SIG-M5 (cell line): ENCODE data around the gene ERLEC1.
"Not testable (repeated sequence)": the region's sequence is repeated elsewhere in the genome, so short reads cannot be mapped to it uniquely, and the experiment has no call there.

Experiments
- DNase-seq: peaks from one replicate; lab custom pipeline; 2025; lab: John Stamatoyannopoulos, UW

The ERLEC1 gene, protein sequence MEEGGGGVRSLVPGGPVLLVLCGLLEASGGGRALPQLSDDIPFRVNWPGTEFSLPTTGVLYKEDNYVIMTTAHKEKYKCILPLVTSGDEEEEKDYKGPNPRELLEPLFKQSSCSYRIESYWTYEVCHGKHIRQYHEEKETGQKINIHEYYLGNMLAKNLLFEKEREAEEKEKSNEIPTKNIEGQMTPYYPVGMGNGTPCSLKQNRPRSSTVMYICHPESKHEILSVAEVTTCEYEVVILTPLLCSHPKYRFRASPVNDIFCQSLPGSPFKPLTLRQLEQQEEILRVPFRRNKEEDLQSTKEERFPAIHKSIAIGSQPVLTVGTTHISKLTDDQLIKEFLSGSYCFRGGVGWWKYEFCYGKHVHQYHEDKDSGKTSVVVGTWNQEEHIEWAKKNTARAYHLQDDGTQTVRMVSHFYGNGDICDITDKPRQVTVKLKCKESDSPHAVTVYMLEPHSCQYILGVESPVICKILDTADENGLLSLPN

DNA sequence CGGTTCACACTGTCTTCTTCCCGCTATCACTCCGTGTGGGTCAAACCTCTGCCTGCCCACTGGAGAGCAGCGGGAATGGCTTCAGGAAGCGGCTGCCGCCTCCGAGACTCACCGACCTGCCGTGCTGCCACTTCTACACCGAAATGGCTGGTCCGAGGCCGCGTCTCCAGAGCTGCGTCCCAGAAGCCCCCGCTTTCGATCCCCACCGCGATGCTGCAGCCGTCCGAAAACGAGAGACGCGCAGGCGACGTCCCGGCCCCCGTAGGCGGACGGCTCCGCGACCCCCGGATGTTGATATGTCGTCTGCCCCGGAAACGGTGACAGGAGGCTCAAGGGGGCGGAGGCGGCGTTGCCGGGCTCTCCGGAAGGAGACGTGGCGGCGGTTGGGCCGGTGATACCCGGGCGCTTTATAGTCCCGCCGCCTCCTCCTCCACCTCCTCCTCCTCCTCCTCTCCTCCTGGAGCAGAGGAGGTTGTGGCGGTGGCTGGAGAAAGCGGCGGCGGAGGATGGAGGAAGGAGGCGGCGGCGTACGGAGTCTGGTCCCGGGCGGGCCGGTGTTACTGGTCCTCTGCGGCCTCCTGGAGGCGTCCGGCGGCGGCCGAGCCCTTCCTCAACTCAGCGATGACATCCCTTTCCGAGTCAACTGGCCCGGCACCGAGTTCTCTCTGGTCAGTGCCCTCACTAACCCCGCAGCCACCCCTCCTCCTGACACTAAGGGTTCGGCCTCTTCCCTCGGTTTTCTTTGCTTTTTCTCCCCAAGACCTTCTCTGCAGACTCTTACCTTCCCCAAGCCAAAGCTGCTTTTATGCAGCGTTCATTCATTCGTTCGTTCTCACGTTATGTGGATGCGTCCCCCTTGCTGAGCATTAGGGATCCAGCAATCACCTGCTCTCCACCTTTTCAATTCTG lies at the start of gene ERLEC1, which contains the start of gene ASB3:
Gene ERLEC1, plus strand, starts transcription at position 340 of the 909 bp plus-strand sequence. Its CDS starts 167 bp downstream, at position 507.
Gene ASB3, minus strand, starts transcription at position 249 of the 909 bp plus-strand sequence. CDS start 21,381 bp downstream, outside the sequence.
- DNase-seq, result peak; percentile 68

DNA sequence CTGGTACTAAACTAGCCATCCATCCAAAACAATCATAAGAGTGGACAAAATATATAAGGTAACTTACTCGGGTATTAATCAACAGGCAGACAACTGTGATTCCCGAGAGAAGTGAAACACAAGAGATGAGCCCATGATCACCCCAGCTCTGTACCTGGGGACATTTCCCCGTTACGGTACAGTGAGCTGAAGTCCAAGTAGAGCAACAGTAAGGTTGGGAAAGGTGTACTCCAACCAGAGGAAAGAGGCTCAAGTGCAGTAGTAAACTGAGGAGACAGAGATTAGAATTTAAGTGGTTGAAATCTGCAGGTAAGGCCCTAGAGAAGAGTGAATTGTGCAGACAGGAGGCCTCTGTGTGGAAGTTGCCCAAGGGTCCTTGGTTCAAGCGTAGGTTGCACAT lies 49.8 kb upstream of the ERLEC1 start:
- DNase-seq, result no peak

DNA sequence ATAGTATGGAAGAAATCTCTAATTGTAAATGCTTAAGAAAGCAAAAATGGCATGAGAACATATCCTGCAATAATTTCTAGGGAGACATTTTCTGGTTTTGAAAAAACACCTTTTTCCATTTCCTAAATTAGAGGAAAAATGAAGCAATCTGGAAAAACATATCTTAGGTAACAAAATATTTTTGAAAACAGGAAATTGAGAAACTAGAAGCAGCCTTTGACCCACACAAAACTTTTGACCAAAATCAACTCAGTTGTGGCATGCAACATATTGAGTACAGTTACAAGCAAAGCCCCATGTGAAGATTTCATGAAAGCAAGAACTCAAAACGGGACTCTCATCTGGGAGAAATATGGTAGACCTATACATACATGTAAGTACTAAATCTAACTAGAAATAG lies 47.8 kb upstream of the ERLEC1 start:
- no peak for DNase-seq

DNA sequence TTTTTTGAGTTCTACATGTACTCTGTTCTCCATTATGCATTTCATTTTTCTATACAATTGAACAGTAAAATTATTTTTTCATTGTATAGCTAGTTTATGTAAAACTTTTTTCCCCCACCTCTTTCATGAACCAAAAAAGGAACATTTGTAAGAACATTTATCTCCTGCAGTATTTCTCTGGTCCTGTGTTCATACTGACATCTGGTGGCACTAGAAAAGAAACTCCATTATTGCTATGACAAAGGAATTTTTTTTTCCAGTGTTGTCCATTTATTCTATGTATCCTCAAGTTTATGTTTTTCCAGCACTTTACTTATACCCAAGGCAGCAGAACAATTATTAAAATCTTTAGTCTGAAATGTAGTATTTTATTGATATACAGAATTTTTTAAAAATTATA lies 46.7 kb upstream of the ERLEC1 start:
- DNase-seq, result no peak

DNA sequence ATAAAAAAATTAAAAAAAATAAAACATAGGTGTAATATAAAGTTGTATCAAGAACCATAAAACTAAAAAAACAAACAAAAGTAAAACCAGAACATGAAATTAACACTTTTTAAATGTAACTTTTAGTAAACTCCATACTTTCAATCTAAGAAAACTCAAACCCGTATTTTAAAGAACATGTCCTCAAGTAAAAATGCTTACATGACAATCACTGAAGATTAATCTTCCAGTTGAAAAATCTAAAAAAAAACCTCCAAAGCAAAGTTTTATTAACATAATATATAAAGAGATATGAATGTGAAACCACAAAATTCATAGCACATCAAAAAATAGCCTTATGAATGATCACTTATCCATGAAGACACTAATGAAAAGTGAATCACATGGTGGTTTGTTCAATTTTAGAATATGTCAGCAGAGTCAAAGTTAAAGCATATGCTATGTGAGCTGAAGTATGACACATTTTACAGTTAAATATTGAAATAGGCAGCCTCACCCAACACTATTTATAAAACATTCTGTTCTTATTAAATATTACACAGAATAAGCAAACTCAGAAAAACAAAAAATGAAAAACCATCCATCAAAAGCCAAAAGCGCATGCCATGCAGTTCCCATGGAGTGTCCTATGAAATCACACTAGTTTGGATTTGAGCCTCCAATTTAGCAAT lies 42.3 kb upstream of the ERLEC1 start:
- no peak for DNase-seq

DNA sequence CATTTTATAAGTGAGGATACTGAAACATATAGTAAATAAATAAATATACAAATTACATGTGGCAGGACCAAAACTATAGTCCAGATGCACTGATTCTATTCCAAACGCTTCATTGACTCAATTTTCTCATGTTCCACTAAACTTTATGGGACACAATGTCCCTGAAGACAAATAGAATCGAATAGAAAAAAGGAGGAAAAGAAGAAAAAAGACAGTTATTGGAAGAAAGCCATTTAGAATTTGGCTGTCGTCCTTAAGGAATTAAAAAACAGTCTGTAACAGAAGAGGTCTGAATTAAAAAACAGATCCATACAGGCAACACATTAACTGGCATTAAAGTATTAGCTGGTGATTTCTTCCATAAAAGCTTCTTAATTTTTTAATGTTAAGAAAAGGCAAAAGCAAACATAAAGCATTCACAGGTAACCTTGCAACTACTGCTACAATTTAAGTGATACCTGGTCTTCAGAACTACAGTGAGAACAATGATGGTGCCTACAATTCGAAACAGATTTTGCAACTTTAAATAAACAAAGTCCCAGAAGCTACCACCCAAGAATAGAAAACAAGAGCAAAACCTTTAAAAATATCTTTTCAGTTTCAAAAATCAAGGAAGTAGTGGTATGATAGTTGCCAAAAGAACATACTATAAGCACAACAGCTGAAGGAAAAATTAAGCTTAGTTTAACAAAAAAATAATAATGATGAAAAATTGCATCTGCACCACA lies 36.6 kb upstream of the ERLEC1 start:
- DNase-seq, result no peak

DNA sequence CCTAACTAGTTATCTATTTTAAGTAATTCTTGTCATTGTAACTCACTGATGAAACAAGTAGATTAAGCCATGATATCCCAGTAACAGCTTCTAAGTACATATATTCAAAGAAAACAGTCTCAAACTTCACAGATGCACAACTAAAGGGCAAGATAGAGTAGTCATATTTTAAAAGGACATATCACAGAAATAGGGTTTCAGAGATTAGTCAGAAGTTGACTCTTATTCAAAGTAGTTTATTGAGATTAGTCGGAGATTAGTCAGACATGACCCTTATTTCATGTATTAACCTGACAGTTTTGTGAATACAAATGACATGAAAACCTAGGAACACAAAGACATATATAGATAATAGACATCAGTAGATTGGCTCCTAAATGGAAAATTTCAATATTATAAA lies 35.1 kb upstream of the ERLEC1 start:
- DNase-seq, result no peak

DNA sequence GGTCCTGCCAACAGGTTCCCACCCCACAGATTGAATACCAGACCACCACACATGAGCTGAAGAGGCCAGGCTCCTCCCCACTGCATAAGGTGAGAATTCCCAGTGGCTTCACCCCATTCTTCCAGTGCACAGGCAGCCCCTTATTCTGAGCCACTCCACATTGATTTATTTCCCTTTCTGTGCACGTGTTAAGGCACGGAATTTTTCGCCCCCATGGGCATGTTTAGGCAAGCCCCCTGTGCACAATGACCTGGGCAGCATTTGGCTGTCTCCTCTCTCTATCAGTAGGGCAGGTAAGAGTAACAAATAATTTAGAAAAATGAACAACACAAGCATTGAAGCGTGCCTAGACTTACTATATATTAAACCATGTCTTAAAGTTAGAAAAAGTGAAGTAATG lies 34.5 kb upstream of the ERLEC1 start:
- DNase-seq, result no peak

DNA sequence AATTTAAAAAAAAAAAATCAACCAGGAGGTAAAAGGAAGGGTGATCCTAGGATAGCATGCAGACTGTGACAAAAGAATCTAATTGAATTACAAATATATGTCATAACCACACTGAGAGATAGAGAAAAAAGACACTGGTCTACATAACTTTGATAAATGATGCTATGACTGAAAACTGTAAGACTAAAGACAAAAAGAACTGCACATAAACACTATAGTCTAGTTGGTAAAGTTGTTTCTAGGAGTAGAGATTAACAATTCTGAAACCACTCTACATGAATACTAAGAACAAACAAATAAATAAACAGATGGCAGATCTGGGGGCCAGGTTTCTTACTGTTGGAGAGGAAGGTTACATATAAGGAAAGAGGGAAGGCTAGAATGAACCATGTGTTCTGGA lies 33.8 kb upstream of the ERLEC1 start:
- no peak for DNase-seq

DNA sequence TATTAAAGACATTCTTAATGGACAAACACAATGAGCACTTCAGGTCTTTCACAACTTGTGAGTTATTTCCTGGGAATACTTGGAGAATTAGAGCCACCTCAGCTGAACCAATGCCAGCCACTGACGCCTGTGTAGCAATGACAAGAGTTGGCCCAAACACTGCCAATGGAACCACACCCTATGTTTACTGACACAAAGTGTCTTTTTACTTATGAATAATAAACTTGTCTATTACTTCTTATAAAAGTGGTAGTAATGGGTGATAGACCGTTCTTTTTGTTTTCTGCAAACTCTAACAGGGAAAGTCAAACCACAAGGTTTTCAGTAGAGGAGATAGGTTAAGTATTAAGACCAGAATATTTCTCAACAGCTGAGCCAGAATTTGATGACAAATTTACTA lies 31.7 kb upstream of the ERLEC1 start:
- no peak for DNase-seq

DNA sequence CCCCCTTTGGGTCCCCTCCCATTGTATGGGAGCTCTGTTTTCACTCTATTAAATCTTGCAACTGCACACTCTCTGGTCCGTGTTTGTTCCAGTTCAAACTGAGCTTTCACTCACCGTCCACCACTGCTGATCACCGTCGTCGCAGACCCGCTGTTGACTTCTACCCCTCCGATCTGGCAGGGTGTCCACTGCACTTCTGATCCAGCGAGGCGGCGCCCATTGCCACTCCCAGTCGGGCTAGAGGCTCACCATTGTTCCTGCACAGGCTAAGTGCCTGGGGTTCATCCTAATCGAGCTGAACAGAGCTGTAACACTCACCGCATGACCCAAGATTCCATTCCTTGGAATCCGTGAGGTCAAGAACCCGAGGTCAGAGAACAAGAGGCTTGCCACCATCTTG lies 30.2 kb upstream of the ERLEC1 start:
- no peak for DNase-seq

DNA sequence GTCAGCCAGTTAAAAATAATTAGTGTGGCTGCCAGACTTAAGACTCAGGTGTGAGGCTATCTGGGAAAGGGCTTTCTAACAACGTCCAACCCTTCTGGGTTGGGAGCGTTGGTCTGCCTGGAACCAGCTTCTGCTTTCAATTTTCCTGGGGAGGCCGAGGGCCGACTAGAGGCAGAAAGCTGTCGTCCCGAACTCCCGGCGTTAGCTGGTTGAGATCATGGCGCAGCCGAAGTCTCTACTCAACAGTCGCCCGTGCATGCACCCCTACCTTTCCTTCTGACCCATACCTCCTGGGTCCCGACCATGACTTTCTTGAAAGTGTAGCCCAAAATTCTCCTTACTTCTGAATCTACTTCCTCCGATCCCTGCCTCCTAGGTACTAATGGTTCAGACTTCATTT lies 29.6 kb upstream of the ERLEC1 start:
- not testable (repeated sequence) for DNase-seq

DNA sequence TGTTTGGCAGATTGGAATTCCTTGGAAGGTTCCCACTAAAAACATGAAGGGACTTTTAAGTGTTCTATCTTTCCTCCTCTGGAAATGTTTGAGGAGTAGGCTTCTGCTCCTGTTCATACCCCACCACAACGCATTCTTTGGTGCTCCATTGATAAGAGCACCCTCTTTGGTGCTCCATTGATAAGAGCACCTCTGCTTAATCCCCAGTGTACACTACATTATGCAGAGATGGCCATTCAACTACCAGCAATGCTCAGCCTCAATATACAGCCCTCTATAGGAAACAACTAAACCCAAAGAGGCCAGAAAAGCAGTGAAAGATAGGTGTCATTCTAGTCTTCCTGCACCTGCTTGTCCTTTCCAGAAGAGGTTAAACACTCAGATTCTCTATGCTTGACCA lies 21.1 kb upstream of the ERLEC1 start:
- DNase-seq, result no peak

DNA sequence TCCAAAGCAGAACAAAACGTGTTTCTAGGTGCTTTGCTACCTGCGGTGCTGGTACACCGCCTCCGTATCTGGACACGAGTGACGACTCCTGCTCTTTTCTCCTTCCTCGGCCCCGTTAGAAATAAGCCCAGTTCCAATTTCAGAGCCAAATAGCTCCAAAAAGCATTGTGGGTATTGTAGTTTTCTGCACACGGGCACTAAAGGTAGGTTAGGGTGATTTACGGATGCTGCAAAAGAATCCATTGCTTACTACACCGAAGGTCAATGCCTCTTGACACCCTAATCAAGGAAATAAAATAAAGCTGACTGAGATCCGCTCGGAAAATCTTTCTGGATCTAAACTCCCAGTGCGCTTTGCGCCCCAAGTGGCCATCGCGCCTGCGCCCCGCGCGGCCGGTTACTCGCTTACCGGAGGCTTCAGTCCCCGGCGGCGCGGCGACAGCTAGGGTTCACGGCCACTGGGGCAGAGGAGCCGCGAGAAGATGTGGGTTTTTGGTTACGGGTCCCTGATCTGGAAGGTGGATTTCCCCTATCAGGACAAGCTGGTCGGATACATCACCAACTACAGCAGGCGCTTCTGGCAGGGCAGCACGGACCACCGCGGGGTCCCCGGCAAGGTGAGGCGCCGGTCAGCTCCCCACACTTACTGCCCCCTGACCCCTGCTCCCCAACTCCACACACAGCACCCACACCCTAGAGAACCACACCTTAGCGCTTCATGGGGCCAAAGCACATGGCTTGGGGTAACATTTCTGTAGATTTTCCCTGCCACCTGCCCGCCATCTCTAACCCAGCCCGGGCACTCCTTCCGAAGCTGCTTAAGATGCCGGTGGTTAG lies 19.2 kb upstream of the ERLEC1 start, which contains the start of gene CHAC2:
Gene CHAC2, plus strand, starts transcription at position 400 of the 837 bp plus-strand sequence. Its CDS starts 83 bp downstream, at position 483.
- DNase-seq, result peak; percentile 11

DNA sequence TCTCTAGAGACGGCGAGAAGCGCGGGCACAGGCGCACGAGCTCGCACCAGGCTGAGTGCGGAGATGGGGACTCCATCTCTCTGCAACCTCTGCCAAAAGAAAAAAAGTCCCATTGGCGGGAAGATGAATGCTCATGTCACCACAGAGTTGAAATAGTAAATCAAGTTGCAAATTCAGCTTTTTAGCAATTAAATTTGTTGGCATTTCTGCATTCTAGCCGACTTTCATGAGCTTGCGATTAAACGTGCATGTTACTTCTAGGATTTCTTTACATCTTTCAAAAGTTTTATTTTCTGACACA lies 18.7 kb upstream of the ERLEC1 start:
- no peak for DNase-seq

DNA sequence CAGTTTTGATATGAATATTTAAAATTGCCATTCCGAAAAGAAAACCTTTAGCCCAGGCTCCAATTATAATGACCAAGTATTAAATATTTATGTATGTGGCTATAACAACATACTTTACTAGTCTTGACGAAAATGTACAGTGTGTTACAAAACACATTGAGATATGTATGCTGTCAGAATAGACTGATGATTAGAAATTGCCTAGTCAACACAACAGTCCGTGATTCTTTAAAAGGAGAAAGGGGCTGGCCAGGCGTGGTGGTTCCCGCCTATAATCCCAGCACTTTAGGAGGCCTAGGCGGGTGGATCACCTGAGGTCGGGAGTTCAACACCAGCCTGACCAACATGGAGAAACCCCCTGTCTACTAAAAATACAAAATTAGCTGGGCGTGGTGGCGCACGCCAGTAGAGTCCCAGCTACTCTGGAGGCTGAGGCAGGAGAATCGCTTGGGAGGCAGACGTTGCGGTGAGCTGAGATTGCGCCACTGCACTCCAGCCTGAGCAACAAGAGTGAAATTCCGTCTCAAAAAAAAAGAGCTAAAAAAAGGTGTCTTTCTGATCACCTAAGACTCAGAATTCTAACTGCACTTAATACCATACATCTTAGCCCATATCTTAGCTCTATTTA lies 17.4 kb upstream of the ERLEC1 start:
- DNase-seq, result no peak

DNA sequence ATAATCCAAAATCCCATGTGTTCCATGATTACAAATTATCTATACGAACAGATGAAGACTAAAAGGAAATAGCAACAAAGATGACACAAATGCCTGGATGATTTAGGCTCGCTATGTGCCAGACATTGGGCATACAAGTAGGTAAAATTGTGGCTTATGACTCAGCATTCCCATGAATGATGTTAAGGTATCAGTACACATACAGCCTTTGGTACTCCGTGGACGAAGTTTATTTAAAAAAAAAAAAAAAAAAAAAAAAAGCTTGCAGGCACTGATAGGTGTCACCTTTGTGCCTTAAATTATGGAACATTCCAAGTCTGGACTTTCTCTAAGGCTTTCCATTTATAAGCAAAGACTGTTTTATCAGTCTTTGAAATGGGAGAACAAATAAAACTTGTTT lies 16.6 kb upstream of the ERLEC1 start:
- DNase-seq, result no peak

DNA sequence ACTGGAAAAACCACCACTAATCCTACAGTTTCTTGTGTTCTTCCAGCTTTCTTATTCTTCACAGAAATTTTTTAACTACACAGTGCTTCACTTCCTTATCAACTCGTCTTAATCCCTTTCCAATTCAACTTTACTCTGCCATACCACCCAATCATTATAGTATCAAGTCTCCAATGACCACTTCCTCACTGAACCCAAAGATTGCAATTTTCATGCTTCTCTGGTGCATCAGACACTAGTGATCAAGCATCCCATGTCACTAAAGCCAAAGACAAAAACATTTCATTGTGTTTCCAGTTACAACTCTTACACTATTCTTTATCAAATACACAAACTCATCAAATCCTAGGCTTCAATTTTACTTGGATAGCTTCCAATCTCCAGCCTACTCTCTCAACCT lies 9.7 kb upstream of the ERLEC1 start:
- no peak for DNase-seq

DNA sequence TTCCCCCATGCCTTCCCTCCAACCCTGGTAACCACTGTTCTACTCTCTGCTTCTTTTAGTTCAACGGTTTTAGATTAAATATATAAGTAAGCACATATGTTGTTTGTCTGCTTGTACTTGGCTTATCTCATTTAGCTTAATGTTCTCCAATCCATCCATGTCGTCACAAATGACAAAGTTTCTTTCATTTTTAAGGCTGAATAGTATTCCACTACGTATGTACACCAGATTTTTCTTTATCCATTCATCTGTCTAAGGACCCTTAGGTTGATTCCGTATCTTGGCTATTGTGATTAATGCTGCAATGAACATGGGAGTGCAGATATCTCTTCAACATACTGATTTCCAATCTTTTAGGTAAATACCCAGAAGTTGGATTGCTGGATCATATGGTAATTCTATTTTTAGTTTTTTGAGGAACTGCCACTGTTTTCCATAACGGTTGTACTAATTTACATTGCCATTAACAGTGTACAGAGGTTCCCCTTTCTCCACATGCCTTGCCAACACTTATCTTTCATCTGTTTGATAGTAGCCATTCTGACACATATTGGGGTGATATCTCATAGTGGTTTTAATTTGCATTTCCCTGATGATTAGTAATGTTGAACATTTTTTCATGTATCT lies 8.2 kb upstream of the ERLEC1 start:
- DNase-seq, result no peak

DNA sequence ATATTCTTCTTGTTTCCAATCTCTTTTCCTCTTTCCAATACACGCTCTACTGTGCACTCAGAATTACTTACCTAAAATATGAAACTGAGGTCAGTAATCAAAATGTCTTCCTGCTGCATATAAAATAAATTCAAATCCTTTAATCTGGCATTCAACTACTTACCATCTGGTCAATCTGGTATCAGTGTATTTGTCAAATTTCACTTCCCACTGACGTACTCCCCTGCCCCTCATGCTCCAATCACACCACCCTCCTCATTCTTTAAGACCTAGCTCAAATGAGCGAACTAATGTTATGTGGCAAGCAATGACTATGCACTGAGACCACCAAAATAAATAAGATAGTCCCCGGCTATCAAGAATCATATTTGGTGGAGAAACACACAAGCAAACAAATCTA lies 6.8 kb upstream of the ERLEC1 start:
- no peak for DNase-seq
